ENCODE results near the gene LMCD1. TPM values are rescaled to one million over a fixed set of nuclear protein-coding genes. Genes with fewer than 3 reads are reported as not detected.

Gene LMCD1
- polyA plus RNA-seq, 1 of the 3 experiments (the other 2 are of a cell fraction), result 23.6 TPM

- Histone ChIP-seq H3K27me3 (ENCODE audit: insufficient read depth) (no peaks in the 10 kb centered on the region), H3K9me3 (no peaks in the 10 kb centered on the region), H3K79me2 (ENCODE audit: insufficient read depth) (no peaks in the 10 kb centered on the region), H3K4me3 (ENCODE audit: low read depth in 2 of 2, low read length in 1 of 2) (no peak overlapping the region), H3K9me2 (no peaks in the 10 kb centered on the region), H3K9ac (no peak overlapping the region), H3K27ac (ENCODE audit: low read depth in 2 of 2, low read length in 1 of 2) (no peak overlapping the region), H3K36me3 (replicated peaks in 1 of 2; ENCODE audit: control insufficient read depth in 1 of 2, insufficient read depth in 2 of 2, low read length in 1 of 2) (peaks cover 0 to 55% of the 10 kb centered on the region in 2 experiments), H3K4me1 (ENCODE audit: control insufficient read depth in 1 of 2, insufficient read depth in 2 of 2, low read depth in 1 of 2, low read length in 1 of 2) (peaks cover 0 to 40% of the 10 kb centered on the region in 2 experiments; a peak in 2 of 4 replicates), H4K20me1 (ENCODE audit: insufficient read depth) (no peaks in the 10 kb centered on the region), H3F3A (replicated peaks; ENCODE audit: insufficient read depth) (no peaks in the 10 kb centered on the region), H3K4me2 (no peak overlapping the region), H2AFZ (ENCODE audit: low read depth) (no peak overlapping the region)
- no peak for TF ChIP-seq RXRA (IDR thresholded peaks at IDR 0.05; ENCODE audit: borderline replicate concordance, low read depth)
- TF ChIP-seq, protein P1, sequence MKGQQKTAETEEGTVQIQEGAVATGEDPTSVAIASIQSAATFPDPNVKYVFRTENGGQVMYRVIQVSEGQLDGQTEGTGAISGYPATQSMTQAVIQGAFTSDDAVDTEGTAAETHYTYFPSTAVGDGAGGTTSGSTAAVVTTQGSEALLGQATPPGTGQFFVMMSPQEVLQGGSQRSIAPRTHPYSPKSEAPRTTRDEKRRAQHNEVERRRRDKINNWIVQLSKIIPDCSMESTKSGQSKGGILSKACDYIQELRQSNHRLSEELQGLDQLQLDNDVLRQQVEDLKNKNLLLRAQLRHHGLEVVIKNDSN (IDR thresholded peaks at IDR 0.05; ENCODE audit: borderline replicate concordance, low read depth), result no peak
- no peak for TF ChIP-seq RCOR1 (IDR thresholded peaks at IDR 0.05; ENCODE audit: low read length)
- TF ChIP-seq SIN3A (IDR thresholded peaks at IDR 0.05; ENCODE audit: borderline replicate concordance, low read depth, low read length), result no peak
- no peak for TF ChIP-seq JUND (IDR thresholded peaks at IDR 0.05)
- TF ChIP-seq GABPA (IDR thresholded peaks at IDR 0.05; ENCODE audit: low read depth), result no peak
- TF ChIP-seq CHD2 (IDR thresholded peaks at IDR 0.05; ENCODE audit: low read length, partially characterized antibody), result no peak
- TF ChIP-seq, protein P2, sequence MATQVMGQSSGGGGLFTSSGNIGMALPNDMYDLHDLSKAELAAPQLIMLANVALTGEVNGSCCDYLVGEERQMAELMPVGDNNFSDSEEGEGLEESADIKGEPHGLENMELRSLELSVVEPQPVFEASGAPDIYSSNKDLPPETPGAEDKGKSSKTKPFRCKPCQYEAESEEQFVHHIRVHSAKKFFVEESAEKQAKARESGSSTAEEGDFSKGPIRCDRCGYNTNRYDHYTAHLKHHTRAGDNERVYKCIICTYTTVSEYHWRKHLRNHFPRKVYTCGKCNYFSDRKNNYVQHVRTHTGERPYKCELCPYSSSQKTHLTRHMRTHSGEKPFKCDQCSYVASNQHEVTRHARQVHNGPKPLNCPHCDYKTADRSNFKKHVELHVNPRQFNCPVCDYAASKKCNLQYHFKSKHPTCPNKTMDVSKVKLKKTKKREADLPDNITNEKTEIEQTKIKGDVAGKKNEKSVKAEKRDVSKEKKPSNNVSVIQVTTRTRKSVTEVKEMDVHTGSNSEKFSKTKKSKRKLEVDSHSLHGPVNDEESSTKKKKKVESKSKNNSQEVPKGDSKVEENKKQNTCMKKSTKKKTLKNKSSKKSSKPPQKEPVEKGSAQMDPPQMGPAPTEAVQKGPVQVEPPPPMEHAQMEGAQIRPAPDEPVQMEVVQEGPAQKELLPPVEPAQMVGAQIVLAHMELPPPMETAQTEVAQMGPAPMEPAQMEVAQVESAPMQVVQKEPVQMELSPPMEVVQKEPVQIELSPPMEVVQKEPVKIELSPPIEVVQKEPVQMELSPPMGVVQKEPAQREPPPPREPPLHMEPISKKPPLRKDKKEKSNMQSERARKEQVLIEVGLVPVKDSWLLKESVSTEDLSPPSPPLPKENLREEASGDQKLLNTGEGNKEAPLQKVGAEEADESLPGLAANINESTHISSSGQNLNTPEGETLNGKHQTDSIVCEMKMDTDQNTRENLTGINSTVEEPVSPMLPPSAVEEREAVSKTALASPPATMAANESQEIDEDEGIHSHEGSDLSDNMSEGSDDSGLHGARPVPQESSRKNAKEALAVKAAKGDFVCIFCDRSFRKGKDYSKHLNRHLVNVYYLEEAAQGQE (IDR thresholded peaks at IDR 0.05; ENCODE audit: low read depth, low read length), result no peak
- TF ChIP-seq, protein P3, sequence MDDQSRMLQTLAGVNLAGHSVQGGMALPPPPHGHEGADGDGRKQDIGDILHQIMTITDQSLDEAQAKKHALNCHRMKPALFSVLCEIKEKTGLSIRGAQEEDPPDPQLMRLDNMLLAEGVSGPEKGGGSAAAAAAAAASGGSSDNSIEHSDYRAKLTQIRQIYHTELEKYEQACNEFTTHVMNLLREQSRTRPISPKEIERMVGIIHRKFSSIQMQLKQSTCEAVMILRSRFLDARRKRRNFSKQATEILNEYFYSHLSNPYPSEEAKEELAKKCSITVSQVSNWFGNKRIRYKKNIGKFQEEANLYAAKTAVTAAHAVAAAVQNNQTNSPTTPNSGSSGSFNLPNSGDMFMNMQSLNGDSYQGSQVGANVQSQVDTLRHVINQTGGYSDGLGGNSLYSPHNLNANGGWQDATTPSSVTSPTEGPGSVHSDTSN (IDR thresholded peaks at IDR 0.05), result no peak
- no peak for TF ChIP-seq EZH2phosphoT487 (IDR thresholded peaks at IDR 0.05; ENCODE audit: borderline replicate concordance, low read depth)
- TF ChIP-seq TAF1 (IDR thresholded peaks at IDR 0.05; ENCODE audit: borderline replicate concordance, low read depth, low read length), result no peak
- no peak for TF ChIP-seq GATA2 (CRISPR knock-in tag; IDR thresholded peaks at IDR 0.05)
- TF ChIP-seq RAD21 (IDR thresholded peaks at IDR 0.05; ENCODE audit: low read length), result no peak
- no peak for TF ChIP-seq MEF2A (IDR thresholded peaks at IDR 0.05; ENCODE audit: borderline replicate concordance, low read depth)
- TF ChIP-seq SMC3 (IDR thresholded peaks at IDR 0.05; ENCODE audit: low read depth, low read length), result no peak
- POLR2A ChIA-PET, result interaction anchor here (0.9 kb wide), 1 partner anchor 51 kb away, joined by 4 read pairs; the partner anchor contains the start of gene LMCD1
- CTCF ChIA-PET, result interaction anchor here (1.5 to 2.0 kb wide), 3 partner anchors 40 to 110 kb away, joined by 3 to 6 read pairs (median 5); no protein-coding TSS in a partner anchor
- 90% methylated on average over 3 of the region's 5 CpGs for WGBS (ENCODE audit: low lambda C conversion rate)
- no peak for DNase-seq
Observed at GRCh38 chr3:8552223-8552762, 50.7 kb downstream of the LMCD1 start.
